ENCODE data around the gene LRRC55.

The LRRC55 gene

DNA sequence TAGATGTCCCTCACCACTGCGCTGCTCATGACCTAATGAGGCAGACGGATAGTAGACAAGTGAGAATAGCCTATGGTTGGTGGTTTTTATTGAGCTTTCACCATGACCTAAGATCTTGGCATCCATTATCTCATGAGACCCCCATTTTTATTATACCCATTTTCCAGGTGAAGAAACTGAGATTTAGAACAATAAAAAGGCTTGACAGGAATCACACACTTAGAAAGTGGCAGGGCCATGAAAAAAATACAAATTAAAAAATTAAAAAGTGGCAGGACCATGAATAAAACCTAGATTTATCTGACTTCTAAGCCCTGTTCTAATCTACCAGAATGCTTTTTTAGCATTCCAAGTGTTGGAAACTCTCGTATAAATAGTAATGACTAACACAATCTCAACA, 1.1 kb downstream of the LRRC55 start:
- CTCF ChIA-PET: no interaction called here
- no peak for TF ChIP-seq ZNF521 (tag by site-specific recombination; IDR thresholded peaks at IDR 0.05)
- TF ChIP-seq, protein P1, sequence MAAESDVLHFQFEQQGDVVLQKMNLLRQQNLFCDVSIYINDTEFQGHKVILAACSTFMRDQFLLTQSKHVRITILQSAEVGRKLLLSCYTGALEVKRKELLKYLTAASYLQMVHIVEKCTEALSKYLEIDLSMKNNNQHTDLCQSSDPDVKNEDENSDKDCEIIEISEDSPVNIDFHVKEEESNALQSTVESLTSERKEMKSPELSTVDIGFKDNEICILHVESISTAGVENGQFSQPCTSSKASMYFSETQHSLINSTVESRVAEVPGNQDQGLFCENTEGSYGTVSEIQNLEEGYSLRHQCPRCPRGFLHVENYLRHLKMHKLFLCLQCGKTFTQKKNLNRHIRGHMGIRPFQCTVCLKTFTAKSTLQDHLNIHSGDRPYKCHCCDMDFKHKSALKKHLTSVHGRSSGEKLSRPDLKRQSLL (tag by site-specific recombination; IDR thresholded peaks at IDR 0.05): no peak
- TF ChIP-seq ZNF175 (tag by site-specific recombination; IDR thresholded peaks at IDR 0.05): no peak
- TF ChIP-seq ZNF416 (tag by site-specific recombination; IDR thresholded peaks at IDR 0.05): no peak
- no peak for TF ChIP-seq ZNF423 (tag by site-specific recombination; IDR thresholded peaks at IDR 0.05)
- Histone ChIP-seq H3K36me3 (ENCODE audit: control insufficient read depth in 2 of 2, insufficient read depth in 1 of 2, low read length in 2 of 2) (no peaks in the 10 kb centered on the region), H3K27ac (ENCODE audit: extremely low read depth, low read depth, low read length) (no peak overlapping the region), H3K4me1 (ENCODE audit: control insufficient read depth, insufficient read depth, low read length) (no peaks in the 10 kb centered on the region), H3K4me3 (ENCODE audit: low read depth, low read length) (no peak overlapping the region), H3K9me3 (ENCODE audit: control insufficient read depth, insufficient read depth, low read depth, low read length) (no peaks in the 10 kb centered on the region)
- POLR2A ChIA-PET: no interaction called here

DNA sequence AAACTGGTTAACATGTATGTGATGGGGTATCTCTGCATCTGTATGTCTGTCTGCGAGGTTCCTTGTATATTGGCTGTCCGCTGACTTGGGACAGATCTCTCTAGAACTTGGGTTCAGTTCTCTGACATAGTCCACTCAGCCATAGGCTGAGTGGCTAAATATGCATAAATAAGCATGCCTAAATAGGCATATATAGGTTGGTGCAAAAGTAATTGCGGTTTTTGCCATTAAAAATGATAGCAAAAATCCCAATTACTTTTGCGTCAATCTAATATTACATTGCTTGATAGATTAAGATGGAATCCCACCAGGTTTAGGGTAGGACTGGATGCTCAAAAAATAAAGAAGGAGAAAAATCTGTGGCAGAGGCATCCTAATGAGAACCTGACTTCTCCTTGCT, 8.8 kb downstream of the LRRC55 start:
- no peaks in the 10 kb centered on the region for H3K4me1 ChIP-seq (ENCODE audit: control insufficient read depth, insufficient read depth, low read length)
- CTCF ChIA-PET: interaction anchor here (1.0 to 1.4 kb wide), 2 partner anchors 13 to 59 kb away, joined by 3 read pairs; no protein-coding TSS in a partner anchor
- H3K4me3 ChIP-seq (ENCODE audit: low read depth, low read length): no peak overlapping the region
- TF ChIP-seq, protein P2, sequence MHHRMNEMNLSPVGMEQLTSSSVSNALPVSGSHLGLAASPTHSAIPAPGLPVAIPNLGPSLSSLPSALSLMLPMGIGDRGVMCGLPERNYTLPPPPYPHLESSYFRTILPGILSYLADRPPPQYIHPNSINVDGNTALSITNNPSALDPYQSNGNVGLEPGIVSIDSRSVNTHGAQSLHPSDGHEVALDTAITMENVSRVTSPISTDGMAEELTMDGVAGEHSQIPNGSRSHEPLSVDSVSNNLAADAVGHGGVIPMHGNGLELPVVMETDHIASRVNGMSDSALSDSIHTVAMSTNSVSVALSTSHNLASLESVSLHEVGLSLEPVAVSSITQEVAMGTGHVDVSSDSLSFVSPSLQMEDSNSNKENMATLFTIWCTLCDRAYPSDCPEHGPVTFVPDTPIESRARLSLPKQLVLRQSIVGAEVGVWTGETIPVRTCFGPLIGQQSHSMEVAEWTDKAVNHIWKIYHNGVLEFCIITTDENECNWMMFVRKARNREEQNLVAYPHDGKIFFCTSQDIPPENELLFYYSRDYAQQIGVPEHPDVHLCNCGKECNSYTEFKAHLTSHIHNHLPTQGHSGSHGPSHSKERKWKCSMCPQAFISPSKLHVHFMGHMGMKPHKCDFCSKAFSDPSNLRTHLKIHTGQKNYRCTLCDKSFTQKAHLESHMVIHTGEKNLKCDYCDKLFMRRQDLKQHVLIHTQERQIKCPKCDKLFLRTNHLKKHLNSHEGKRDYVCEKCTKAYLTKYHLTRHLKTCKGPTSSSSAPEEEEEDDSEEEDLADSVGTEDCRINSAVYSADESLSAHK (tag by site-specific recombination; IDR thresholded peaks at IDR 0.05): no peak
- TF ChIP-seq, protein P3, sequence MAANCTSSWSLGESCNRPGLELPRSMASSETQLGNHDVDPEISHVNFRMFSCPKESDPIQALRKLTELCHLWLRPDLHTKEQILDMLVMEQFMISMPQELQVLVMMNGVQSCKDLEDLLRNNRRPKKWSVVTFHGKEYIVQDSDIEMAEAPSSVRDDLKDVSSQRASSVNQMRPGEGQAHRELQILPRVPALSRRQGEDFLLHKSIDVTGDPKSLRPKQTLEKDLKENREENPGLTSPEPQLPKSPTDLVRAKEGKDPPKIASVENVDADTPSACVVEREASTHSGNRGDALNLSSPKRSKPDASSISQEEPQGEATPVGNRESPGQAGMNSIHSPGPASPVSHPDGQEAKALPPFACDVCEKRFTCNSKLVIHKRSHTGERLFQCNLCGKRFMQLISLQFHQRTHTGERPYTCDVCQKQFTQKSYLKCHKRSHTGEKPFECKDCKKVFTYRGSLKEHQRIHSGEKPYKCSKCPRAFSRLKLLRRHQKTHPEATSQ (tag by site-specific recombination; IDR thresholded peaks at IDR 0.05): no peak
- TF ChIP-seq ZNF19 (tag by site-specific recombination; IDR thresholded peaks at IDR 0.05; ENCODE audit: low read depth) (no peak), ZNF623 (tag by site-specific recombination; IDR thresholded peaks at IDR 0.05) (no peak), KLF1 (tag by site-specific recombination; IDR thresholded peaks at IDR 0.05) (no peak), ZNF423 (tag by site-specific recombination; IDR thresholded peaks at IDR 0.05) (no peak), ZNF664 (tag by site-specific recombination; IDR thresholded peaks at IDR 0.05) (no peak), KLF9 (tag by site-specific recombination; IDR thresholded peaks at IDR 0.05; ENCODE audit: low read depth) (no peak), ZNF701 (tag by site-specific recombination; IDR thresholded peaks at IDR 0.05) (no peak), SP2 (tag by site-specific recombination; IDR thresholded peaks at IDR 0.05) (no peak), BCL11B (tag by site-specific recombination; IDR thresholded peaks at IDR 0.05; ENCODE audit: low read depth) (no peak), ZNF350 (tag by site-specific recombination; IDR thresholded peaks at IDR 0.05) (no peak), ZNF302 (tag by site-specific recombination; IDR thresholded peaks at IDR 0.05; ENCODE audit: low read depth) (no peak)
- TF ChIP-seq, protein P4, sequence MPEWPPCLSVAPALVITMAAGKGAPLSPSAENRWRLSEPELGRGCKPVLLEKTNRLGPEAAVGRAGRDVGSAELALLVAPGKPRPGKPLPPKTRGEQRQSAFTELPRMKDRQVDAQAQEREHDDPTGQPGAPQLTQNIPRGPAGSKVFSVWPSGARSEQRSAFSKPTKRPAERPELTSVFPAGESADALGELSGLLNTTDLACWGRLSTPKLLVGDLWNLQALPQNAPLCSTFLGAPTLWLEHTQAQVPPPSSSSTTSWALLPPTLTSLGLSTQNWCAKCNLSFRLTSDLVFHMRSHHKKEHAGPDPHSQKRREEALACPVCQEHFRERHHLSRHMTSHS (tag by site-specific recombination; IDR thresholded peaks at IDR 0.05): no peak
- H3K27ac ChIP-seq (ENCODE audit: extremely low read depth, low read depth, low read length): no peak overlapping the region
- H3K9me3 ChIP-seq (ENCODE audit: control insufficient read depth, insufficient read depth, low read depth, low read length): no peaks in the 10 kb centered on the region
- no peaks in the 10 kb centered on the region for H3K36me3 ChIP-seq (ENCODE audit: control insufficient read depth in 2 of 2, insufficient read depth in 1 of 2, low read length in 2 of 2)
- POLR2A ChIA-PET: no interaction called here
